Adrenal gland (tissue), 5 donors: Measurements from ENCODE around the gene WDR31.

Experiments used
- CTCF ChIP-seq, 6 experiments: fragments of 450-650 bp in 4 of 6; fragments of 200-600 bp in 2 of 6; sonication (generic) in 1 of 6; IDR thresholded peaks; 1 replicate in 5 of 6; 2 replicates in 1 of 6; pipeline versions ENCODE4 v1.5.1 to v1.8.0; 2016 to 2021; ENCODE audit warnings: antibody characterized with exemption in 6 of 6, mild to moderate bottlenecking in 2 of 6, moderate library complexity in 1 of 6
- POLR2A ChIP-seq, 2 donors: fragments of 450-650 bp; IDR thresholded peaks; one replicate each; pipeline ENCODE4 v1.6.1; 2017; ENCODE audit warnings: antibody characterized with exemption in 2 of 2, mild to moderate bottlenecking in 2 of 2, moderate library complexity in 1 of 2
- donor health status: DM: no; HTN: no; CAD: no.

- TF ChIP-seq CTCF (IDR thresholded peaks at IDR 0.05) = no peak
- no peak for TF ChIP-seq POLR2A (IDR thresholded peaks at IDR 0.05)
These were observed 13.8 kb downstream of the WDR31 start for GRCh38 chr9:113326230-113326629.
